IPS-11a (cell line): Measurements from ENCODE around the gene SEC62.
"Not testable (repeated sequence)": the region's sequence is repeated elsewhere in the genome, so short reads cannot be mapped to it uniquely, and the experiment has no call there.

Experiments
- H3K4me3 ChIP-seq: one replicate; pipeline ENCODE4 v1.5.1; 2013; ENCODE audit warnings: low read depth, low read length, control low read depth

SEC62 gene

GRCh38 chr3:170012683-170013400 lies 46.2 kb downstream of the SEC62 start:
- H3K4me3 ChIP-seq: no peak overlapping the region

GRCh38 chr3:170016057-170016456 lies 49.5 kb downstream of the SEC62 start:
- no peak overlapping the region for H3K4me3 ChIP-seq

- not testable (repeated sequence) for H3K4me3 ChIP-seq
These were observed 52.7 kb downstream of the SEC62 start for GRCh38 chr3:170019306-170019705.

GRCh38 chr3:170021083-170021482 lies 54.5 kb downstream of the SEC62 start:
- H3K4me3 ChIP-seq: no peak overlapping the region

GRCh38 chr3:170022336-170022735 lies 55.7 kb downstream of the SEC62 start:
- H3K4me3 ChIP-seq: no peak overlapping the region

GRCh38 chr3:170023165-170023564 lies 56.6 kb downstream of the SEC62 start:
- H3K4me3 ChIP-seq: no peak overlapping the region

- H3K4me3 ChIP-seq: no peak overlapping the region
These were observed 58.0 kb downstream of the SEC62 start for GRCh38 chr3:170024581-170024980.

- H3K4me3 ChIP-seq: no peak overlapping the region
These were observed 60.9 kb downstream of the SEC62 start for GRCh38 chr3:170027233-170028102.

GRCh38 chr3:170033489-170033888 lies 66.9 kb downstream of the SEC62 start:
- H3K4me3 ChIP-seq: no peak overlapping the region

- H3K4me3 ChIP-seq: peak within 1 kb of the TSS; percentile 63
These were observed 71.1 kb downstream of the SEC62 start, which contains the start of gene GPR160 for GRCh38 chr3:170037463-170038433. Gene GPR160 (plus strand): TSS chr3:170037995. CDS start chr3:170083973, 45,978 bp downstream.

GRCh38 chr3:170038434-170039110 lies 72.0 kb downstream of the SEC62 start:
- H3K4me3 ChIP-seq: peak overlapping the region; percentile 63

- H3K4me3 ChIP-seq: no peak overlapping the region
These were observed 73.8 kb downstream of the SEC62 start for GRCh38 chr3:170040418-170040817.

GRCh38 chr3:170043506-170043905 lies 76.9 kb downstream of the SEC62 start:
- no peak overlapping the region for H3K4me3 ChIP-seq

- no peak overlapping the region for H3K4me3 ChIP-seq
These were observed 77.7 kb downstream of the SEC62 start for GRCh38 chr3:170044271-170044670.

- no peak overlapping the region for H3K4me3 ChIP-seq
These were observed 78.2 kb downstream of the SEC62 start for GRCh38 chr3:170044795-170045244.

- H3K4me3 ChIP-seq: no peak overlapping the region
These were observed 79.9 kb downstream of the SEC62 start for GRCh38 chr3:170046269-170047132.

- no peak overlapping the region for H3K4me3 ChIP-seq
These were observed 80.5 kb downstream of the SEC62 start for GRCh38 chr3:170047133-170047404.
